H1 (cell line): ENCODE measurements around the gene GCNT1. TPM values are rescaled to one million over a fixed set of nuclear protein-coding genes. Genes with fewer than 3 reads are reported as not detected.

ENCODE experiments used
- GTF2F1 ChIP-seq: IDR thresholded peaks from 2 replicates; pipeline ENCODE4 v1.6.1; 2012; ENCODE audit warnings: low read depth, low read length, improper control_type of control experiment, borderline replicate concordance
- RFX5 ChIP-seq: IDR thresholded peaks from 2 replicates; pipeline ENCODE4 v1.6.1; 2011; ENCODE audit warnings: low read depth, low read length, improper control_type of control experiment, borderline replicate concordance
- polyA plus RNA-seq, 7 experiments: library from polyadenylated mRNA; depleted of rRNA in 3 of 7; stranded (reverse) in 5 of 7; unstranded in 2 of 7; fragments of >200 nt in 5 of 7; fragments of 200-250 nt in 2 of 7; gene quantifications; 1 replicate in 5 of 7; 2 replicates in 1 of 7; 4 replicates in 1 of 7; pipeline versions ENCODE4 v1.2.1 to v1.2.3, GENCODE V29; 2011 to 2013; ENCODE audit warnings: missing spikeins in 2 of 7, mixed read lengths in 2 of 7
- total RNA-seq: library from RNA; stranded (reverse); fragmentation: NEBNext Ultra II Directional; extraction: Animal tissue kit (Norgen Biotek cat#: 25700); gene quantifications from 2 replicates; pipeline ENCODE4 v1.2.1, GENCODE V29; 2021

The GCNT1 gene
- total and polyA plus RNA-seq, 2 of the 8 experiments (the other 6 are each of a cell fraction or from before 2014, with no cell fraction given), result 13.0 to 16.5 TPM

DNA sequence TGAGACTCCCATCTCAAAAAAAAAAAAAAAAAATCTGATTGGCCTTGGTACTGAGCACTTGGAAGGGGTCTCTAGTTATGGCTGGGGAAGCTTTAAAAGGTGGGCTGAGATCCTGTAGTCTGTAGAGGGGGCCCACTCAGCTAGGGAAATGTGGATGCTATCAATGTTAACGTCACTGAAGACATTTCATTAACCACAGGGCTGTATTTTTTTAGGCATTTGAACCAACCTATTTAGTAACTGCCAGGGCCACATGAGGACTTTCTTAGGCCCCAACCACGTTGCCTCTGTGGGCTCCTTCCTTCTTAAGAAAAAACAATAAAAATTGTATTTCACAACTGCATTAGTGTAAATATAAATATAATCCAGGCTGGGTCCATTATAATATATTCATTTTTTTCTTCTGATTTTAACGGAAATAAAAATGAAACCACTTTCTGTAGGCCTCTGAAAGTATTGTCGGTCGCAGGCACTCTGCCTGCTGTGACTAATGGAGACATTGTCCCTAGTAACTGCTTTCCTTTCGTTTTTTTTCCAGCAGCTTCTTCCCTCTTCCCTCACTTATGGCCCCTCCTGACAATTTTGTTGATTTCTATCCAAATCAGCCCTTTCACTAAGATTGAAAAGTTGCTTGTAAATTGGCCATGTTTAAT is 71.6 kb downstream of the GCNT1 start (continued):
- no peak for TF ChIP-seq RFX5
- no peak for TF ChIP-seq GTF2F1
